ENCODE data around the gene NACC2.

Gene NACC2

GRCh38 chr9:136059851-136060670, 35.0 kb downstream of the NACC2 start:
- no peak for TF ChIP-seq CTCF (conservative IDR thresholded peaks at IDR 0.05; ENCODE audit: control insufficient read depth, insufficient read depth, low read depth, low read length)
- no peak overlapping the region for H3K4me3 ChIP-seq (ENCODE audit: control insufficient read depth, low read depth, low read length)
- DNase-seq (ENCODE audit: low read depth): peak; percentile 35

- no peak for TF ChIP-seq CTCF (conservative IDR thresholded peaks at IDR 0.05; ENCODE audit: control insufficient read depth, insufficient read depth, low read depth, low read length)
- H3K4me3 ChIP-seq (ENCODE audit: control insufficient read depth, low read depth, low read length): no peak overlapping the region
- DNase-seq (ENCODE audit: low read depth): no peak
Observed at GRCh38 chr9:136059321-136059791, 35.7 kb downstream of the NACC2 start.

- no peak for TF ChIP-seq CTCF (conservative IDR thresholded peaks at IDR 0.05; ENCODE audit: control insufficient read depth, insufficient read depth, low read depth, low read length)
- DNase-seq (ENCODE audit: low read depth): no peak
- H3K4me3 ChIP-seq (ENCODE audit: control insufficient read depth, low read depth, low read length): no peak overlapping the region
Observed at GRCh38 chr9:136058801-136059302, 36.2 kb downstream of the NACC2 start.

- no peak for DNase-seq (ENCODE audit: low read depth)
- TF ChIP-seq CTCF (conservative IDR thresholded peaks at IDR 0.05; ENCODE audit: control insufficient read depth, insufficient read depth, low read depth, low read length): no peak
- H3K4me3 ChIP-seq (ENCODE audit: control insufficient read depth, low read depth, low read length): no peak overlapping the region
Observed at GRCh38 chr9:136058084-136058483, 37.0 kb downstream of the NACC2 start.

GRCh38 chr9:136057236-136058081, 37.6 kb downstream of the NACC2 start:
- DNase-seq (ENCODE audit: low read depth): no peak
- TF ChIP-seq CTCF (conservative IDR thresholded peaks at IDR 0.05; ENCODE audit: control insufficient read depth, insufficient read depth, low read depth, low read length): no peak

GRCh38 chr9:136056546-136057235, 38.4 kb downstream of the NACC2 start:
- no peak overlapping the region for H3K4me3 ChIP-seq (ENCODE audit: control insufficient read depth, low read depth, low read length)
- TF ChIP-seq CTCF (conservative IDR thresholded peaks at IDR 0.05; ENCODE audit: control insufficient read depth, insufficient read depth, low read depth, low read length): no peak
- DNase-seq (ENCODE audit: low read depth): no peak

More at GRCh38 chr9:136057236-136058081, 37.6 kb downstream of the NACC2 start:
- no peak overlapping the region for H3K4me3 ChIP-seq (ENCODE audit: control insufficient read depth, low read depth, low read length)

All from fibroblast of mammary gland (primary cell).